Measurements from ENCODE around the gene FOXP1. TPM values are rescaled to one million over a fixed set of nuclear protein-coding genes. Genes with fewer than 3 reads are reported as not detected.
A peak's percentile ranks its signal among the peaks of the same experiment; 100 is the strongest.

Gene FOXP1
- total and polyA plus RNA-seq, 2 of the 13 experiments (the other 11 are each of a cell fraction or from before 2014, with no cell fraction given): 40.4 to 59.0 TPM

DNA sequence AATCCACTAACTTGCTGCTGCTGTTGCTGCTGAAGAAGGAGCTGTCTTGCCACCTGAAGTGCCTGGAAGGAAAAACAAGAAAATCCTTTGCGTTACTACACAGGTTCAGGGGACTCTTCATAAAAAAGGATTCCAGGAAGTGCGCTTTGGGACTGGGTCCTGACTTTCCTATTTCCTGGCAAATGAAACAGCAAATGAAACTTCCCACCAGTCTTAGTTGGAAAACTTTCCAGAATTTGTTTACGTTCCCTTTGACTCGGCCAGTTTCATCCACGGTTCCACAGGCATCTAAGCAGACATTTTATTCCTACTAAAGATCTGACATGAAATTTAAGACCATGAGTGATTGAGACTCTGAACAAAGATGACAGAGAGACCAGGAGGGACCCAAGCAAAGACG, 471.0 kb downstream of the FOXP1 start:
- CTCF ChIA-PET (ENCODE audit: low intra/inter-chr PET ratio, low total read pairs): no interaction called here
- no peaks in the 10 kb centered on the region for H3K27me3 ChIP-seq (ENCODE audit: control insufficient read depth in 1 of 2, insufficient read depth in 2 of 2, low read length in 2 of 2)
- no peak overlapping the region for H3K4me3 ChIP-seq (replicated peaks in 1 of 3; ENCODE audit: insufficient read depth in 1 of 3, low read depth in 2 of 3, low read length in 3 of 3)
- no peak overlapping the region for H3K9ac ChIP-seq (ENCODE audit: insufficient read depth, low read depth, low read length)
- no peak overlapping the region for H3K27ac ChIP-seq (ENCODE audit: extremely low read length, insufficient read depth, low read length)
- ATAC-seq (no peak), DNase-seq (ENCODE audit: low spot score) (no peak), FAIRE-seq (no peak)
- H4K20me1 ChIP-seq (ENCODE audit: insufficient read depth, low read length): no peaks in the 10 kb centered on the region
- TF ChIP-seq KDM1A (CRISPR knock-in tag; IDR thresholded peaks at IDR 0.05): no peak
- no peak for TF ChIP-seq ZMYM2 (CRISPR knock-in tag; IDR thresholded peaks at IDR 0.05)
- no peak for TF ChIP-seq DNMT1 (CRISPR knock-in tag; IDR thresholded peaks at IDR 0.05)
- TF ChIP-seq SIN3B (IDR thresholded peaks at IDR 0.05; ENCODE audit: low read length): no peak
- TF ChIP-seq MTF2 (CRISPR knock-in tag; IDR thresholded peaks at IDR 0.05; ENCODE audit: borderline replicate concordance): no peak
- no peak for TF ChIP-seq KLF12 (CRISPR knock-in tag; IDR thresholded peaks at IDR 0.05; ENCODE audit: borderline replicate concordance)
- TF ChIP-seq, protein P1, sequence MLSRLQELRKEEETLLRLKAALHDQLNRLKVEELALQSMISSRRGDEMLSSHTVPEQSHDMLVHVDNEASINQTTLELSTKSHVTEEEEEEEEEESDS (CRISPR knock-in tag; IDR thresholded peaks at IDR 0.05; ENCODE audit: borderline replicate concordance): no peak
- no peak for TF ChIP-seq SMYD3 (CRISPR knock-in tag; IDR thresholded peaks at IDR 0.05)
- BruUV-seq (replicated peaks): no TSS peak
- in situ Hi-C loops (cut with HindIII; ENCODE audit: extremely low pct_ligation_motif_present, low pct_unique_long_range_greater_than_20kb): no loop called here
- intact Hi-C loops (cut with micrococcal nuclease; ENCODE audit: unreplicated experiment): no loop called here
- no peak overlapping the region for H2AFZ ChIP-seq (ENCODE audit: low read length)
- WGBS (ENCODE audit: low lambda C conversion rate): 98% methylated on average over 6 of the region's 6 CpGs
- H3K79me2 ChIP-seq (ENCODE audit: insufficient read depth, low read length): no peaks in the 10 kb centered on the region
- no peaks in the 10 kb centered on the region for H3K9me3 ChIP-seq (ENCODE audit: low read length)
- POLR2A ChIA-PET: interaction anchor here (0.6 kb wide), 1 partner anchor 195 kb away, joined by 4 read pairs; no protein-coding TSS in a partner anchor
- peaks cover 2% of the 10 kb centered on the region; the same call in 1 of the 2 replicates for H3K4me1 ChIP-seq (ENCODE audit: insufficient read depth, low read length)
- H3K4me2 ChIP-seq (ENCODE audit: low read depth, low read length): no peak overlapping the region
- peaks cover 12 to 26% of the 10 kb centered on the region in 2 experiments for H3K36me3 ChIP-seq (replicated peaks in 1 of 2; ENCODE audit: control insufficient read depth in 1 of 2, insufficient read depth in 2 of 2, low read length in 2 of 2)

DNA sequence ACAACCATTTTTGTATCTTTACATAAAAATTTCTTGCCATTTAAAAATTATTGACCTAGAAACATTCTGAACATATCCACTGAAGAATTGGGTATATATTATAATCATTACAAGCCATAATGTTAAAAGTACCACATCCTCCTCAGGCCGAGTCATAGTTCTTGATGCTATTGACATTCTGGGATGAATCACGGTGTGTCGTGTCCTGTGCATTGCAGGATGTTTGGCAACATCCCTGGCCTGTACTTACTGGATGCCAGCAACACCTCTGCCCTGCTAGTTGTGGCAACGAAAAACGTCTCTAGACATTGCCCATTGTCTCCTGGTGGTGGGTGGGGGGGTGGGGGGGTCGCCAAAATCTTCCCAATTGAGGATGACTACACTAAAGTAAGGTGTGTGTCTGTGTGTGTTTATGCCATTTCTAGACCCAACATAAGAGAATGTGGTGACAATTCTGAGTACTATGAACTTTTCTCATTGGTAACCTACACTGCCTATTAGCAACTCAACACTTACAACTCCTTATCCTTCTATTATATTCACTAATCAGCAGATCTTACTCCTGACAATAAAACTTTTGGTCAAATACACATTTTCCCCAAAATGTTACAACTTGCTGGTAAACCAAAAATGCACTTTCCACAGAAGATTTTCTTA, 471.6 kb downstream of the FOXP1 start:
- H3K4me2 ChIP-seq (ENCODE audit: low read depth, low read length): no peak overlapping the region
- no peak overlapping the region for H3K4me3 ChIP-seq (replicated peaks in 1 of 3; ENCODE audit: insufficient read depth in 1 of 3, low read depth in 2 of 3, low read length in 3 of 3)
- H4K20me1 ChIP-seq (ENCODE audit: insufficient read depth, low read length): no peaks in the 10 kb centered on the region
- FAIRE-seq: no peak
- intact Hi-C loops (cut with micrococcal nuclease; ENCODE audit: unreplicated experiment) (no loop called here), in situ Hi-C loops (cut with HindIII; ENCODE audit: extremely low pct_ligation_motif_present, low pct_unique_long_range_greater_than_20kb) (no loop called here)
- BruUV-seq (replicated peaks): no TSS peak
- H2AFZ ChIP-seq (ENCODE audit: low read length): no peak overlapping the region
- H3K36me3 ChIP-seq (replicated peaks in 1 of 2; ENCODE audit: control insufficient read depth in 1 of 2, insufficient read depth in 2 of 2, low read length in 2 of 2): peaks cover 12 to 26% of the 10 kb centered on the region in 2 experiments
- CTCF ChIA-PET (ENCODE audit: low intra/inter-chr PET ratio, low total read pairs): no interaction called here
- no peak overlapping the region for H3K9ac ChIP-seq (ENCODE audit: insufficient read depth, low read depth, low read length)
- no peaks in the 10 kb centered on the region for H3K79me2 ChIP-seq (ENCODE audit: insufficient read depth, low read length)
- H3K9me3 ChIP-seq (ENCODE audit: low read length): no peaks in the 10 kb centered on the region
- H3K4me1 ChIP-seq (ENCODE audit: insufficient read depth, low read length): no peaks in the 10 kb centered on the region
- peak; percentile 55 for DNase-seq (ENCODE audit: low spot score)
- WGBS (ENCODE audit: low lambda C conversion rate): 81% methylated on average over 6 of the region's 6 CpGs
- 0 out of 3 replicates have a peak, but pooled peaks have one; percentile 41 for ATAC-seq
- POLR2A ChIA-PET: no interaction called here
- no peak overlapping the region for H3K27ac ChIP-seq (ENCODE audit: extremely low read length, insufficient read depth, low read length)
- H3K27me3 ChIP-seq (ENCODE audit: control insufficient read depth in 1 of 2, insufficient read depth in 2 of 2, low read length in 2 of 2): no peaks in the 10 kb centered on the region
- TF ChIP-seq, protein P2, sequence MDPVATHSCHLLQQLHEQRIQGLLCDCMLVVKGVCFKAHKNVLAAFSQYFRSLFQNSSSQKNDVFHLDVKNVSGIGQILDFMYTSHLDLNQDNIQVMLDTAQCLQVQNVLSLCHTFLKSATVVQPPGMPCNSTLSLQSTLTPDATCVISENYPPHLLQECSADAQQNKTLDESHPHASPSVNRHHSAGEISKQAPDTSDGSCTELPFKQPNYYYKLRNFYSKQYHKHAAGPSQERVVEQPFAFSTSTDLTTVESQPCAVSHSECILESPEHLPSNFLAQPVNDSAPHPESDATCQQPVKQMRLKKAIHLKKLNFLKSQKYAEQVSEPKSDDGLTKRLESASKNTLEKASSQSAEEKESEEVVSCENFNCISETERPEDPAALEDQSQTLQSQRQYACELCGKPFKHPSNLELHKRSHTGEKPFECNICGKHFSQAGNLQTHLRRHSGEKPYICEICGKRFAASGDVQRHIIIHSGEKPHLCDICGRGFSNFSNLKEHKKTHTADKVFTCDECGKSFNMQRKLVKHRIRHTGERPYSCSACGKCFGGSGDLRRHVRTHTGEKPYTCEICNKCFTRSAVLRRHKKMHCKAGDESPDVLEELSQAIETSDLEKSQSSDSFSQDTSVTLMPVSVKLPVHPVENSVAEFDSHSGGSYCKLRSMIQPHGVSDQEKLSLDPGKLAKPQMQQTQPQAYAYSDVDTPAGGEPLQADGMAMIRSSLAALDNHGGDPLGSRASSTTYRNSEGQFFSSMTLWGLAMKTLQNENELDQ (CRISPR knock-in tag; IDR thresholded peaks at IDR 0.05; ENCODE audit: borderline replicate concordance): no peak
- TF ChIP-seq ZBTB3 (CRISPR knock-in tag; IDR thresholded peaks at IDR 0.05; ENCODE audit: borderline replicate concordance, low read depth) (no peak), ETV6 (CRISPR knock-in tag; conservative IDR thresholded peaks at IDR 0.05) (no peak), ZNF83 (CRISPR knock-in tag; IDR thresholded peaks at IDR 0.05; ENCODE audit: borderline replicate concordance) (no peak), SIX4 (CRISPR knock-in tag; IDR thresholded peaks at IDR 0.05) (no peak), JUN (CRISPR knock-in tag; IDR thresholded peaks at IDR 0.05) (no peak), FOXA3 (CRISPR knock-in tag; IDR thresholded peaks at IDR 0.05) (peak; percentile 46)
- TF ChIP-seq, protein P3, sequence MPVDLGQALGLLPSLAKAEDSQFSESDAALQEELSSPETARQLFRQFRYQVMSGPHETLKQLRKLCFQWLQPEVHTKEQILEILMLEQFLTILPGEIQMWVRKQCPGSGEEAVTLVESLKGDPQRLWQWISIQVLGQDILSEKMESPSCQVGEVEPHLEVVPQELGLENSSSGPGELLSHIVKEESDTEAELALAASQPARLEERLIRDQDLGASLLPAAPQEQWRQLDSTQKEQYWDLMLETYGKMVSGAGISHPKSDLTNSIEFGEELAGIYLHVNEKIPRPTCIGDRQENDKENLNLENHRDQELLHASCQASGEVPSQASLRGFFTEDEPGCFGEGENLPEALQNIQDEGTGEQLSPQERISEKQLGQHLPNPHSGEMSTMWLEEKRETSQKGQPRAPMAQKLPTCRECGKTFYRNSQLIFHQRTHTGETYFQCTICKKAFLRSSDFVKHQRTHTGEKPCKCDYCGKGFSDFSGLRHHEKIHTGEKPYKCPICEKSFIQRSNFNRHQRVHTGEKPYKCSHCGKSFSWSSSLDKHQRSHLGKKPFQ (CRISPR knock-in tag; IDR thresholded peaks at IDR 0.05; ENCODE audit: insufficient replicate concordance): no peak
